HCT116 (cell line): ENCODE data around the gene ZFR2.

ENCODE experiments used
- RAD21 ChIP-seq: IDR thresholded peaks from 2 replicates; pipeline ENCODE4 v1.6.1; 2012; ENCODE audit warnings: low read depth, mild to moderate bottlenecking
- SRF ChIP-seq: IDR thresholded peaks from 2 replicates; pipeline ENCODE4 v1.6.1; 2012; ENCODE audit warnings: low read depth

DNA sequence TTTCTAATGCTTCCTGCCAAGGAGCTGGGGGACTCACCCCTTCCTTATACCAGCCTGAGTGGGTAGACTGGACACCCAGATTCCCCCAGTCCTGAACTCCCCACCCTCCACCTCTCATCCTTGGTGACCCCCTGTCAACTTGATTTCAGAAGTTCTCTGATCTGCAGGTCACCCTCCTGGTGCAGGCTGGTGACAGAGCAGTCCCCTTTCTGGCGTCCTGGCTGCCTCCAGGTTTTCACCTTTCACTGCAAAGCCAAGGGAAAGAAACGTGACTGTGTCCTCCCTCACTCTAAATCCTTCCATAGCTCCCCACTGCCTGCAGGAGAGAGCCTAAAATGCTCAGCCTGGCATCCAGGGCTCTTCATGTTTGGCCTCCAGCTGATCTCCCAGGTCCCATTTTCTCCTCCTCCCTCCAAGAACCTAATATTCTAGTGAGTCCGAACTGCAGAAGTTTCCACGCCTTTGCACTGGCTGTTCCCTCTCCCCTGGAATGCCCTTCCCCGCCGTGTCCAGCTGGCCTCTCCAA, 78.6 kb downstream of the ZFR2 start:
- TF ChIP-seq SRF (no peak), RAD21 (no peak)
